Measurements from ENCODE around the gene FRS2. TPM values are rescaled to one million over a fixed set of nuclear protein-coding genes. Genes with fewer than 3 reads are reported as not detected.

FRS2 gene
- total RNA-seq, 2 donors from 2014 or later: 39.5 to 65.6 TPM

- no peak for TF ChIP-seq POLR2AphosphoS5 (IDR thresholded peaks at IDR 0.05)
- TF ChIP-seq POLR2A (IDR thresholded peaks at IDR 0.05): no peak
- TF ChIP-seq CTCF (IDR thresholded peaks at IDR 0.05): no peak
- Histone ChIP-seq H3K4me3 (no peak overlapping the region), H3K27ac (no peak overlapping the region), H3K36me3 (no peaks in the 10 kb centered on the region), H3K4me1 (replicated peaks) (peaks cover 7% of the 10 kb centered on the region), H3K9me3 (no peaks in the 10 kb centered on the region), H3K27me3 (replicated peaks; ENCODE audit: insufficient read depth) (no peaks in the 10 kb centered on the region)
- DNase-seq (ENCODE audit: low spot score): no peak
- WGBS: 56% methylated on average over 5 of the region's 5 CpGs
- intact Hi-C loops (cut with DNase I): no loop called here
Measured at GRCh38 chr12:69515394-69515930, 45.3 kb downstream of the FRS2 start.

- no peak for DNase-seq (ENCODE audit: low spot score)
- Histone ChIP-seq H3K4me3 (no peak overlapping the region), H3K9me3 (no peaks in the 10 kb centered on the region), H3K27ac (no peak overlapping the region), H3K36me3 (no peaks in the 10 kb centered on the region), H3K27me3 (replicated peaks; ENCODE audit: insufficient read depth) (no peaks in the 10 kb centered on the region), H3K4me1 (replicated peaks) (peaks cover 3% of the 10 kb centered on the region)
- intact Hi-C loops (cut with DNase I): no loop called here
- no peak for TF ChIP-seq CTCF (IDR thresholded peaks at IDR 0.05)
- no peak for TF ChIP-seq POLR2AphosphoS5 (IDR thresholded peaks at IDR 0.05)
- TF ChIP-seq POLR2A (IDR thresholded peaks at IDR 0.05): no peak
- WGBS: 88% methylated on average over 2 of the region's 2 CpGs
Measured at GRCh38 chr12:69516950-69517349, 46.8 kb downstream of the FRS2 start.

GRCh38 chr12:69517406-69517805, 47.2 kb downstream of the FRS2 start:
- no peak for TF ChIP-seq POLR2A (IDR thresholded peaks at IDR 0.05)
- TF ChIP-seq POLR2AphosphoS5 (IDR thresholded peaks at IDR 0.05): no peak
- no peak for TF ChIP-seq CTCF (IDR thresholded peaks at IDR 0.05)
- Histone ChIP-seq H3K4me1 (replicated peaks) (no peaks in the 10 kb centered on the region), H3K9me3 (no peaks in the 10 kb centered on the region), H3K4me3 (no peak overlapping the region), H3K36me3 (no peaks in the 10 kb centered on the region), H3K27me3 (replicated peaks; ENCODE audit: insufficient read depth) (no peaks in the 10 kb centered on the region), H3K27ac (no peak overlapping the region)
- DNase-seq (ENCODE audit: low spot score): no peak
- intact Hi-C loops (cut with DNase I): no loop called here
- WGBS: 97% methylated on average over 2 of the region's 2 CpGs

- Histone ChIP-seq H3K36me3 (no peaks in the 10 kb centered on the region), H3K9me3 (no peaks in the 10 kb centered on the region), H3K27ac (no peak overlapping the region), H3K4me3 (no peak overlapping the region), H3K4me1 (replicated peaks) (no peaks in the 10 kb centered on the region), H3K27me3 (replicated peaks; ENCODE audit: insufficient read depth) (no peaks in the 10 kb centered on the region)
- DNase-seq (ENCODE audit: low spot score): no peak
- 85% methylated on average over 7 of the region's 7 CpGs for whole genome bisulfite sequencing
- intact Hi-C loops (cut with DNase I): no loop called here
- no peak for TF ChIP-seq POLR2AphosphoS5 (IDR thresholded peaks at IDR 0.05)
- TF ChIP-seq CTCF (IDR thresholded peaks at IDR 0.05): no peak
- no peak for TF ChIP-seq POLR2A (IDR thresholded peaks at IDR 0.05)
Measured at GRCh38 chr12:69519871-69520270, 49.7 kb downstream of the FRS2 start.

Measured in prostate gland (tissue), 2 donors.